Coronary artery (tissue), 2 donors: ENCODE results near the gene TENM3.

Experiments
- DNase-seq: peaks from one replicate; pipeline ENCODE4 v3.0.0-alpha.2; 2017; ENCODE audit warnings: low spot score
- H3K27ac ChIP-seq, 2 donors: fragments of 200-600 bp; sonication (generic); one replicate each; pipeline ENCODE4 v1.5.1; 2016 to 2019
- H3K4me3 ChIP-seq: fragments of 200-600 bp; sonication (generic); 2 replicates; pipeline ENCODE4 v1.5.1; 2016; ENCODE audit warnings: mild to moderate bottlenecking, moderate library complexity
- TF ChIP-seq, protein P1 (sequence below): fragments of 200-600 bp; sonication (generic); IDR thresholded peaks from one replicate; pipeline ENCODE4 v1.5.1; 2019; ENCODE audit warnings: antibody characterized with exemption

TENM3 gene

DNA sequence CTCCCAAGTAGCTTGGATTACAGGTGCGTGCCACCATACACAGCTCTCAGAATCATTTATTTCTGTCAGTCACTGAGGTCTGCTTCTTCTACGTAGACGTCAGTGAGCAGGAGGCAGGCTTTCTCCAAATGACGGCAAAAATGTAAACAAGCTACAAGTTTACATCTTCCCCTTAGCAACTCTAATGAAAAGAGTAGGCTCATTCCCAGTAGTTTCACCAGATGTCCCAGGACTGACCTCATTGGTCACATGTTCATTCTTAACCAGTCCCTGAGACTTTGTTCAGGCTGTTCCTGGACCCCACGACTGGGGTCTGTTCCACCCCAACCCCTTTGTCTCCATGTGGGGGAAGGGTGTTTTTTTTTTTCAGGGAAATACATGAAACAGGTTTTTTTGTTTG lies 67.1 kb downstream of the TENM3 start:
- no peak overlapping the region for H3K4me3 ChIP-seq
- TF ChIP-seq, protein P1, sequence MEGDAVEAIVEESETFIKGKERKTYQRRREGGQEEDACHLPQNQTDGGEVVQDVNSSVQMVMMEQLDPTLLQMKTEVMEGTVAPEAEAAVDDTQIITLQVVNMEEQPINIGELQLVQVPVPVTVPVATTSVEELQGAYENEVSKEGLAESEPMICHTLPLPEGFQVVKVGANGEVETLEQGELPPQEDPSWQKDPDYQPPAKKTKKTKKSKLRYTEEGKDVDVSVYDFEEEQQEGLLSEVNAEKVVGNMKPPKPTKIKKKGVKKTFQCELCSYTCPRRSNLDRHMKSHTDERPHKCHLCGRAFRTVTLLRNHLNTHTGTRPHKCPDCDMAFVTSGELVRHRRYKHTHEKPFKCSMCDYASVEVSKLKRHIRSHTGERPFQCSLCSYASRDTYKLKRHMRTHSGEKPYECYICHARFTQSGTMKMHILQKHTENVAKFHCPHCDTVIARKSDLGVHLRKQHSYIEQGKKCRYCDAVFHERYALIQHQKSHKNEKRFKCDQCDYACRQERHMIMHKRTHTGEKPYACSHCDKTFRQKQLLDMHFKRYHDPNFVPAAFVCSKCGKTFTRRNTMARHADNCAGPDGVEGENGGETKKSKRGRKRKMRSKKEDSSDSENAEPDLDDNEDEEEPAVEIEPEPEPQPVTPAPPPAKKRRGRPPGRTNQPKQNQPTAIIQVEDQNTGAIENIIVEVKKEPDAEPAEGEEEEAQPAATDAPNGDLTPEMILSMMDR, result no peak
- no peak for DNase-seq
- H3K27ac ChIP-seq, result no peak overlapping the region

DNA sequence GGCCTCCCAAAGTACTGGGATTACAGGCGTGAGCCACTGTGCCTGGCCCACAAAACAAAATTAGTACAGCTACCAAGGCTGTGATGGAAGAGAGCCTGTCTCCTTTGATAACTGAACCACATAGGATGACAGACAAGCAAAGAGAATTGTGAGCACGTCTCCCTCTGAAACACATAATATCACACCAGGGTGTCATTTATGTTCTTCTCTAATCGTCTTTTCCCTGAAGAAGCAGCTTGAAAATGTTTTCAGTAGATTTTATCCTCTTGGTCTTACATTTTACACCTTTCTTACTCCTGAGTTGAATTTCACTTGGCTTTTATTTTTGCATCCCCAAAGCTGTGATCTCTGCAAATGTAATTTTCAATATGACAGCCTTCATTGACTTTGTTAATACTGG lies 67.8 kb downstream of the TENM3 start:
- no peak overlapping the region for H3K27ac ChIP-seq
- DNase-seq, result no peak
- H3K4me3 ChIP-seq, result no peak overlapping the region
- TF ChIP-seq, protein P1, result no peak

DNA sequence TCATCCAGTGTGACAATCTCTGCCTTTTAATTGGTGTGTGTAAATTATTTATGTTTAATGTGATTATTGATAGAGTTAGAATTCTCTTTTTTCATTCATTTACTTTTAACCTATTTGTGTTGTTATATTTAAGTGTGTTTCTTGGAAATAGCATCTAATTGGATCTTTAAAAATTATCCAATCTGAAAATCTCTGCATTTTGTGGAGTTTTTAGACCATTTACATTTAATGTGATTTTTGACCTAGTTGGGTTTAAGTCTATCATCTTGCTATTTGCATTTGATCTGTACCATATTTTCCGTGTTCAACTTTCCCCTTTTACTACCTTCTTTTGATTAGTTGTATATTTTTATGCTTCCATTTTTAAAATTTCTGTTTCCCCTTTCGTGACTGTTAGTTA lies 71.3 kb downstream of the TENM3 start:
- no peak overlapping the region for H3K27ac ChIP-seq
- TF ChIP-seq, protein P1, result no peak
- no peak for DNase-seq
- H3K4me3 ChIP-seq, result no peak overlapping the region

DNA sequence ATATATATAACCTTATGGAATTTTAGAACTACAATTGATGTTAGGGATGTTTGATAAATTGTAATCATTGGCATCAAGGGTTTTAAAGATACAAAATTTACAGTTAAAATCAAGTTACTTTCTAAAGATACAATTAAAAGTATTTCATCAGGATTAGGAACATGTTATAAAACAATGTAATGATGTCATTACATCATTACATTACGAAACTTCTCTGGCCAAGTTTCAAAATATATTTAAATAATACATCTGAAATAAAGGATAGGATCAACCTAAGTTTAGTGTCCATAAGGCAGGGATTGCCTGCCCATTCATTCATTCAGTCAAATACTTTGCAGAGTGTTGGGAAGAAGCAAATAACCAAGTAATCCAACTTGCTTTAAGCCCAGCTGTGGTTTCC lies 75.1 kb downstream of the TENM3 start:
- TF ChIP-seq, protein P1, result no peak
- DNase-seq, result no peak
- no peak overlapping the region for H3K27ac ChIP-seq

DNA sequence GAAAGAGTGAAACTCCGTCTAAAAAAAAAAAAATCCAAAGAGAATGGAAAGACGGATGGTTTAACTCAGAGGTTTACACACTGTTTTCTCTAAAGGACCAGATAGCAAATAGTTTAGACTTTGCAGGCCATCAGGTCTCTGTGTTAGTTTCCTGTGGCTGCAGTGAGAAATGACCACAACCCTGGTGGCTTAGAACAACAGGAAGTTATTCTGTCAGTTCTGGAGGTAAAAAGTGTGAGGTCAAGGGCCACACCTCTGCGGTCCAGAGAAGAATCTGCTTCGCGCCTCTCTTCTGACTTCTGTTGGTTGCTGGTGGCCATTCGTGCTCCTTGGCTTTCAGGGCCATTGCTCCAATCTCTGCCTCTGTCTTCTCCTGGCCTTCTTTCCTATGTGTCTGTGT lies 76.9 kb downstream of the TENM3 start:
- H3K27ac ChIP-seq, result no peak overlapping the region
- DNase-seq, result no peak
- TF ChIP-seq, protein P1, result no peak
- no peak overlapping the region for H3K4me3 ChIP-seq

More for the DNA sequence above, 75.1 kb downstream of the TENM3 start:
- no peak overlapping the region for H3K4me3 ChIP-seq

DNA sequence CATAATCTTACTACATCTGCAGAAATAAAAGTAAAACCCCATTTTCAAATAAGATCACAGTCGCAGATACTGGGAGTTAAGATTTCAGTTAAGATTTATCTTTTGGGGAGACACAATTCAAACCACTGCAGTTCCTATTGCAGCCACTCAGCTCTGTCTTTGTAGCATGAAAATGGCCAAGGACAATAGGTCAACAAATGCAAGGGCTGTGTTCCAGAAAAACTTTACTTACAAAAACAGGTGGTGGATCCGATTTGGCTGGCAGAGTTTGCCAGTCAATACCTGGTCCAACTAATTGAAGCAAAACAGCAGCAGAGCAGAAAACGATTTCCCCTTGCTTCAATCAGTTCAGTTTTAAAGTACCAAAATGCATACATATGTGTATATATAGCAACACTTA lies 77.4 kb downstream of the TENM3 start:
- Histone ChIP-seq H3K27ac (no peak overlapping the region), H3K4me3 (no peak overlapping the region)
- TF ChIP-seq, protein P1, result no peak
- no peak for DNase-seq

DNA sequence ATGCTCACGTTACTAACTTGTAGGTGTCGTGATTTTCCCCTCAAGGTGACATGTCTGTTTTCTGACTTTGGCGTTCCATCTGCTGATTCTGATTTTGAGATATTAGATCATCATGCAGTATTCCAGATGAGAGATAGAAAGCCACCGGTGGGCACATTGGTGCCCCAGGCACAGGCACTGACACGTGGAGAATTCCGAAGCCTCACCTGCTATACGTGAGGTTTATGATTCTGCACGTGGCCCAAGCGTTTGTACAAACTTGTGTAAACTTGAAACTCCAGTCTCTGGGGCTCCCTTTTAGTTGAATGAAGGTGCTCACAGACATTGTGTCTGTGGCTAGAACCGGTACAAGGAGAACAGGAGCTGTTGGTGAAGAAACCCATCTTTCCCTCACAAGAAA lies 81.1 kb downstream of the TENM3 start:
- Histone ChIP-seq H3K27ac (no peak overlapping the region), H3K4me3 (no peak overlapping the region)
- TF ChIP-seq, protein P1, result no peak
- no peak for DNase-seq
